H1 (cell line): ENCODE measurements around the gene ERC1. TPM values are rescaled to one million over a fixed set of nuclear protein-coding genes. Genes with fewer than 3 reads are reported as not detected.

ENCODE experiments used
- CTCF ChIA-PET: fragments of 300-600 bp; sonication (Branson Sonifier 250); formaldehyde crosslinking; loops from one replicate; lab custom pipeline; 2021; ENCODE audit not compliant: partially characterized antibody; lab: Charles Lee
- POLR2A ChIA-PET: fragments of 300-600 bp; sonication (Branson Sonifier 250); formaldehyde crosslinking; loops from one replicate; lab custom pipeline; 2021; ENCODE audit warnings: inconsistent platforms; ENCODE audit not compliant: partially characterized antibody; lab: Charles Lee
- DNase-seq, 2 experiments: peaks; one replicate each; pipeline versions ENCODE4 v3.0.0 to v3.0.0-alpha.2; 2010 to 2022; ENCODE audit warnings: low spot score in 2 of 2, low read depth in 1 of 2, mixed read lengths in 1 of 2
- FAIRE-seq: peaks from 2 replicates; lab custom pipeline; 2011; peaks lifted over from hg19 to GRCh38; lab: Jason Lieb, UNC
- H2AFZ ChIP-seq: 2 replicates; pipeline ENCODE4 v1.8.1; 2012; ENCODE audit warnings: low read length, inconsistent platforms
- H2AK5ac ChIP-seq: 2 replicates; pipeline ENCODE4 v1.6.1; 2013; ENCODE audit warnings: low read depth, low read length
- H2BK120ac ChIP-seq: replicated peaks from 2 replicates; pipeline ENCODE3; 2013; ENCODE audit warnings: low read depth, low read length, inconsistent platforms
- H2BK12ac ChIP-seq: 2 replicates; pipeline ENCODE4 v1.6.1; 2013; ENCODE audit warnings: low read depth, low read length
- H2BK15ac ChIP-seq: 2 replicates; pipeline ENCODE4 v1.6.1; 2013; ENCODE audit warnings: low read length
- H2BK20ac ChIP-seq: 2 replicates; pipeline ENCODE4 v1.6.1; 2013; ENCODE audit warnings: low read length
- H2BK5ac ChIP-seq: 2 replicates; pipeline ENCODE4 v1.6.1; 2013; ENCODE audit warnings: low read depth, low read length
- H3K14ac ChIP-seq: 2 replicates; pipeline ENCODE4 v1.6.1; 2013; ENCODE audit warnings: inconsistent platforms; ENCODE audit not compliant: insufficient read length
- H3K18ac ChIP-seq: 2 replicates; pipeline ENCODE4 v1.6.1; 2013; ENCODE audit warnings: low read length; ENCODE audit errors: extremely low read depth
- H3K23ac ChIP-seq: 2 replicates; pipeline ENCODE4 v1.6.1; 2013; ENCODE audit warnings: inconsistent platforms; ENCODE audit not compliant: insufficient read length
- H3K23me2 ChIP-seq: 2 replicates; pipeline ENCODE4 v1.6.1; 2013; ENCODE audit warnings: low read depth, low read length
- H3K27ac ChIP-seq: 2 replicates; pipeline ENCODE4 v1.6.1; 2011; ENCODE audit warnings: low read depth, low read length, inconsistent platforms
- H3K27me3 ChIP-seq, 4 experiments: replicated peaks in 1 of 4; 1 replicate in 1 of 4; 2 replicates in 3 of 4; pipeline versions ENCODE4 v1.6.1 to v1.8.1; 2011 to 2013; ENCODE audit warnings: low read length in 3 of 4, mild to moderate bottlenecking in 3 of 4, inconsistent platforms in 2 of 4, mixed read lengths in 2 of 4, moderate library complexity in 1 of 4; ENCODE audit not compliant: control insufficient read depth in 3 of 4, insufficient read depth in 3 of 4; ENCODE audit errors: extremely low read depth in 1 of 4
- H3K36me3 ChIP-seq, 4 experiments: 2 replicates each; pipeline versions ENCODE4 v1.6.1 to v1.8.1; 2011 to 2013; ENCODE audit warnings: mild to moderate bottlenecking in 4 of 4, low read length in 3 of 4, moderate library complexity in 2 of 4, control low read depth in 1 of 4, inconsistent platforms in 1 of 4; ENCODE audit not compliant: insufficient read depth in 4 of 4, control insufficient read depth in 2 of 4
- H3K4ac ChIP-seq: replicated peaks from 2 replicates; pipeline ENCODE3; 2013; ENCODE audit warnings: low read length, low read depth, mixed read lengths, inconsistent platforms; ENCODE audit not compliant: insufficient read length
- H3K4me1 ChIP-seq, 4 experiments: replicated peaks in 1 of 4; 1 replicate in 1 of 4; 2 replicates in 3 of 4; pipeline versions ENCODE4 v1.6.1 to v1.8.1; 2011 to 2013; ENCODE audit warnings: low read length in 3 of 4, inconsistent platforms in 2 of 4, mixed read lengths in 1 of 4; ENCODE audit not compliant: insufficient read depth in 4 of 4, control insufficient read depth in 3 of 4
- H3K4me2 ChIP-seq, 2 experiments: 2 replicates each; pipeline versions ENCODE4 v1.6.1 to v1.8.1; 2011 to 2013; ENCODE audit warnings: low read depth in 2 of 2, low read length in 2 of 2, control low read depth in 1 of 2, inconsistent platforms in 1 of 2, mild to moderate bottlenecking in 1 of 2; ENCODE audit not compliant: insufficient read depth in 1 of 2
- H3K4me3 ChIP-seq, 4 experiments: fragments of 200-600, 300-600 bp in 1 of 4; sonication (generic), shearing (Covaris generic), sonication (Bioruptor Twin) in 1 of 4; 2 replicates each; pipeline versions ENCODE4 v1.5.1 to v1.8.1; 2011 to 2016; ENCODE audit warnings: low read length in 4 of 4, low read depth in 3 of 4, control low read depth in 2 of 4, inconsistent platforms in 2 of 4, mild to moderate bottlenecking in 2 of 4, mixed read lengths in 1 of 4, moderate library complexity in 1 of 4; ENCODE audit not compliant: insufficient read depth in 2 of 4; ENCODE audit errors: extremely low read depth in 1 of 4
- H3K56ac ChIP-seq: replicated peaks from 2 replicates; pipeline ENCODE3; 2013; ENCODE audit warnings: low read depth, mild to moderate bottlenecking, mixed read lengths, low read length, inconsistent platforms; ENCODE audit not compliant: insufficient read length
- H3K79me1 ChIP-seq: 2 replicates; pipeline ENCODE4 v1.6.1; 2013; ENCODE audit warnings: low read depth, low read length, control low read depth
- H3K79me2 ChIP-seq, 2 experiments: 2 replicates each; pipeline versions ENCODE4 v1.6.1 to v1.8.1; 2012 to 2013; ENCODE audit warnings: low read length in 2 of 2, mild to moderate bottlenecking in 2 of 2, inconsistent platforms in 1 of 2; ENCODE audit not compliant: insufficient read depth in 2 of 2, control insufficient read depth in 1 of 2
- H3K9ac ChIP-seq, 4 experiments: replicated peaks in 1 of 4; 1 replicate in 1 of 4; 2 replicates in 3 of 4; pipeline versions ENCODE4 v1.6.1 to v1.8.1; 2011 to 2013; ENCODE audit warnings: low read depth in 3 of 4, low read length in 3 of 4, control low read depth in 2 of 4, mild to moderate bottlenecking in 2 of 4, moderate library complexity in 2 of 4, inconsistent platforms in 1 of 4; ENCODE audit errors: extremely low read depth in 1 of 4
- H3K9me3 ChIP-seq, 2 experiments: 2 replicates each; pipeline versions ENCODE4 v1.6.1 to v1.8.1; 2012 to 2013; ENCODE audit warnings: mild to moderate bottlenecking in 2 of 2, moderate library complexity in 2 of 2, control low read depth in 1 of 2, inconsistent platforms in 1 of 2, low read depth in 1 of 2, low read length in 1 of 2, mixed read lengths in 1 of 2; ENCODE audit not compliant: insufficient read depth in 2 of 2
- H4K20me1 ChIP-seq, 2 experiments: replicated peaks in 1 of 2; 2 replicates each; pipeline versions ENCODE3 to v1.8.1; 2011 to 2013; ENCODE audit warnings: inconsistent platforms in 2 of 2, low read length in 2 of 2, mild to moderate bottlenecking in 1 of 2; ENCODE audit not compliant: insufficient read depth in 2 of 2, control insufficient read depth in 1 of 2
- H4K5ac ChIP-seq: 2 replicates; pipeline ENCODE4 v1.6.1; 2013; ENCODE audit warnings: low read length, low read depth, mixed read lengths, inconsistent platforms; ENCODE audit not compliant: insufficient read length
- H4K8ac ChIP-seq: 2 replicates; pipeline ENCODE4 v1.8.0; 2013; ENCODE audit warnings: mild to moderate bottlenecking, moderate library complexity, low read length, inconsistent platforms; ENCODE audit not compliant: insufficient read depth; ENCODE audit errors: extremely low read depth
- H4K91ac ChIP-seq: replicated peaks from 2 replicates; pipeline ENCODE3; 2013; ENCODE audit warnings: low read length, mixed read lengths, inconsistent platforms; ENCODE audit not compliant: insufficient read length
- WGBS, 2 experiments: shearing (Covaris generic) in 1 of 2; methylation state at CpG; one replicate each; pipeline versions ENCODE4 v1.1.6 to v1.1.7; 2013 to 2015; ENCODE audit warnings: low lambda C conversion rate in 2 of 2, mixed read lengths in 2 of 2, inconsistent platforms in 1 of 2, low coverage in 1 of 2, missing lambda C conversion rate in 1 of 2; ENCODE audit not compliant: insufficient replicate concordance in 2 of 2, insufficient coverage in 1 of 2, insufficient read length in 1 of 2; ENCODE audit errors: extremely low coverage in 1 of 2, missing lambda C conversion rate in 1 of 2; 5-methylcytosine and 5-hydroxymethylcytosine counted together
- polyA plus RNA-seq, 7 experiments: library from polyadenylated mRNA; depleted of rRNA in 3 of 7; stranded (reverse) in 5 of 7; unstranded in 2 of 7; fragments of >200 nt in 5 of 7; fragments of 200-250 nt in 2 of 7; gene quantifications; 1 replicate in 5 of 7; 2 replicates in 1 of 7; 4 replicates in 1 of 7; pipeline versions ENCODE4 v1.2.1 to v1.2.3, GENCODE V29; 2011 to 2013; ENCODE audit warnings: missing spikeins in 2 of 7, mixed read lengths in 2 of 7
- total RNA-seq: library from RNA; stranded (reverse); fragmentation: NEBNext Ultra II Directional; extraction: Animal tissue kit (Norgen Biotek cat#: 25700); gene quantifications from 2 replicates; pipeline ENCODE4 v1.2.1, GENCODE V29; 2021

The ERC1 gene
- total and polyA plus RNA-seq, 2 of the 8 experiments (the other 6 are each of a cell fraction or from before 2014, with no cell fraction given), result 7.8 to 45.7 TPM

DNA sequence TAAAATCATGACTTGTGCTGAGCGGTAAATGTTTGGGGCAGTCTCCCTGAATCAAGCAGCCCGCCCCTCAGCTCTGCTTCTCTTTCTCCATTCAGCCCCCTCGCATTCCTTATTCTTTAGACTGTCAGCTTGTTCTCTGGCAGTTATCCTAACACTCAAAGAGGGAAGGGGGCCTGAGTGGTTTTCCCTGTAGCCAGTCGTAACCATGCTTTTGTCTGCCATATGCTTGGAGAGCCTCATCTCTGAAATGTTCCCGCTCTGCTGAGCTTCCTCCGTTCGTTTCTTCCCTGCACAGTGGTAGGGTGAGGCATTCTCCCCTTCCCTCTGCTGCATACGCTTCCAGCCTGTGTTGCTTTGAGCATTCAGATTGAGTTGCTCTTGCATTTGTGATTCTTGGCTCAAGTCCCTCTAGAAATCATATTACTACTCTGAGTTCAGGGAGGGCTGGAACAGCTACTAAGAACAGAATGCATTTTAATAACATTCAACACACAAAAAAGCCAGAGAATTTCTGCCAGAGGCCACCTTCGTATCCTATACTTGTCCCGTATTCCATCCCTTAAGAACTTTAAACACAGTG, 483.6 kb downstream of the ERC1 start:
- no peak overlapping the region for H4K8ac ChIP-seq
- H3K27ac ChIP-seq, result no peak overlapping the region
- H3K9me3 ChIP-seq, result no peaks in the 10 kb centered on the region
- peaks cover 0 to 2% (median 0%) of the 10 kb centered on the region in 4 experiments; a peak in 1 of 8 replicates for H3K36me3 ChIP-seq
- no peak overlapping the region for H3K56ac ChIP-seq
- peak overlapping the region; percentile 94; the same call in 1 of the 2 replicates for H2AK5ac ChIP-seq
- no peak overlapping the region for H3K23ac ChIP-seq
- 57% methylated on average over 10 of the region's 10 CpGs; no CpG with 5 or more reads in 1 of the 2 experiments for WGBS, 2 experiments
- H3K9ac ChIP-seq, result no peak overlapping the region
- no peak overlapping the region for H3K4ac ChIP-seq
- peak overlapping the region; percentile 54; the same call in 1 of the 2 replicates for H2AFZ ChIP-seq
- H2BK120ac ChIP-seq, result no peak overlapping the region
- H3K79me1 ChIP-seq, result no peaks in the 10 kb centered on the region
- H3K79me2 ChIP-seq, result no peaks in the 10 kb centered on the region
- H3K4me3 ChIP-seq, result no peak overlapping the region
- H3K18ac ChIP-seq, result peak overlapping the region; percentile 93
- H2BK15ac ChIP-seq, result no peak overlapping the region
- peaks cover 3 to 14% (median 9%) of the 10 kb centered on the region in 4 experiments; a peak in 4 of 7 replicates for H3K4me1 ChIP-seq
- H3K4me2 ChIP-seq, result peak overlapping the region; percentile 4 to 50; a peak in 3 of 4 replicates
- no peaks in the 10 kb centered on the region; a peak in 1 of 7 replicates for H3K27me3 ChIP-seq
- ChIA-PET POLR2A (interaction anchor here (1.0 to 1.3 kb wide), 2 partner anchors 10 to 28 kb away, joined by 3 read pairs; no protein-coding TSS in a partner anchor), CTCF (interaction anchor here (1.1 to 1.5 kb wide), 4 partner anchors 10 to 357 kb away, joined by 3 to 4 read pairs (median 4); no protein-coding TSS in a partner anchor)
- FAIRE-seq (no peak), DNase-seq (peak in 1 of 2 experiments; percentile 15)
- H2BK20ac ChIP-seq, result 0 out of 2 replicates have a peak overlapping the region, but pooled peaks have one; percentile 2
- peak overlapping the region; percentile 65; the same call in 1 of the 2 replicates for H2BK12ac ChIP-seq
- H4K20me1 ChIP-seq, result no peaks in the 10 kb centered on the region
- H4K5ac ChIP-seq, result no peak overlapping the region
- H3K14ac ChIP-seq, result no peak overlapping the region
- H3K23me2 ChIP-seq, result no peaks in the 10 kb centered on the region
- H4K91ac ChIP-seq, result peak overlapping the region; percentile 20
- 0 out of 2 replicates have a peak overlapping the region, but pooled peaks have one; percentile 29 for H2BK5ac ChIP-seq
